Endothelial cell of hepatic sinusoid (primary cell): ENCODE data around the gene NPW.

Experiments
- in situ Hi-C: cut with HindIII; loops from 2 replicates; pipeline ENCODE4 v1.10.0; 2017; ENCODE audit warnings: low sequenced_read_pairs

The NPW gene

GRCh38 chr16:2046893-2047329 is 27.3 kb downstream of the NPW start:
- in situ Hi-C loops = no loop called here

DNA sequence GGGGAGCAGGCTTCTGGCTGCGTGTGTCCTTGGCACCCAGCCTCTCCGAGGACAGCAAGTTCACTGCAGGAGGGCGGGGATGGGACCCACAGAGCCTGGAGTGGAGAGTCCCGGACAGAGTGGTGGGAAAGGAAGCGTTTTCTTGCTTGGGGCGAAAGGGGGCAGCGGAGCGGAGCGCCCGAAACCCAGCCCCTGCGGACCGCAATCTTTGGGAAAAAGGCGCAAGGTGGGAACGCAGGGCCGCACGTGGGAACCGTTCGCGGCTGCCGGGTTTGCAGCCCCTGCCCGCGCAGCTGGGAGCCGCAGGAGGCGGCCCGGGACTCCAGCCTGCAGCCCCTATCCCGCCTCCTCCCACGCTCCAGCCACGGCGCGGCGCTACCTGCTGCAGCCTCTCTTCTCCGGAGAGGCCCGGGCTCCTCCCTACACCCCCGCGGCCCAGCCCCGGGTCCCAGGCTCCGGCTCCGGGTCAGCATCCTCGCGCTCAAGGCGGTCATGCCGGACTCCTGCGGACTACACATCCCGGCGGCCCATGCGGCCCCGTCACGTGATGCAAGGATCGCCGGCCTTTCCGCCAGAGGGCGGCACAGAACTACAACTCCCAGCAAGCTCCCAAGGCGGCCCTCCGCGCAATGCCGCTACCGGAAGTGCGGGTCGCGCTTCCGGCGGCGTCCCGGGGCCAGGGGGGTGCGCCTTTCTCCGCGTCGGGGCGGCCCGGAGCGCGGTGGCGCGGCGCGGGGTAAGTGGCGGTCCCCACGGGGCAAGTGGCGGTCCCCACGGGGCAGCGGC is 27.9 kb downstream of the NPW start, which contains the start of the genes NTHL1 and TSC2:
NTHL1 (minus strand) TSS at position 505 of the 786 bp plus-strand sequence; CDS start at position 494, 11 bp downstream.
TSC2 (plus strand) TSS at position 656 of the 786 bp plus-strand sequence. CDS start 631 bp downstream, outside the sequence.
- in situ Hi-C loops = no loop called here

GRCh38 chr16:2048116-2048543 is 28.5 kb downstream of the NPW start:
- in situ Hi-C loops = no loop called here

DNA sequence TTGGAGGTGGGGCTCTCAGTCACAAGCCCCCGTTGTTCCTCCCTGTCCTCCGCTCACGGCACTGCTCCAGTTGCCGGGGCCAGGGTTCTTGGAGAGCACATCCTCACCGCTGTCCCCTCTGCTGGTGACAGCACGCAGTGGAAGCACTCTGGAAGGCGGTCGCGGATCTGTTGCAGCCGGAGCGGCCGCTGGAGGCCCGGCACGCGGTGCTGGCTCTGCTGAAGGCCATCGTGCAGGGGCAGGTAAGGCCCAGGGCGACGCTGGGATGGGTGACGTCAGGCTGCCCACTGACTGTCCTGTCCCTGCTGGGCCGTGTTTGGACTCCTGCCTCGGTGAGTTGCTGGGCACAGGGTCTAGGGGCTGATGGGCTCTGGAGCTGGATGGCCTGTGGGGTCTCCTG is 33.6 kb downstream of the NPW start:
- in situ Hi-C loops = no loop called here

DNA sequence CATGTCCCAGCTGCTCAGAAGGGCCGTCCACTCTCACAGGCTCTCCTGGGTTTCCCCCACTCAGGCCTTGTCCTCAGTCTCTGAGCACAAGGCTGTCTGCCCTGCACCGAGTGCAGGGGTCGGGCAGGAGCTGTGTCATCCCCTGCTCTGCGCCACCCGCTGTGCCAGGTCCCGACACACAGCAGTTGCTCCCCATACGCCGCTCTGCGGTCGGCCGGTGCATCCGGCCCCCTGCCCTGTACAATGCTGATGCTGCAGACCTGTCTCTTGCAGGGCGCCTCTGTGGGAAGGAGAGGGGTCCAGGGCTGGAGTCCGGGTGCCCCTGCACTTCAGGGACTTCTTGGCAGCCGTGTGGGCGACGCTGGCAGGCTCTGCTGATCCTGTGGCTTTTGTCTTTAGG is 34.3 kb downstream of the NPW start:
- in situ Hi-C loops = no loop called here

GRCh38 chr16:2054543-2055245 is 35.1 kb downstream of the NPW start:
- in situ Hi-C loops = no loop called here

DNA sequence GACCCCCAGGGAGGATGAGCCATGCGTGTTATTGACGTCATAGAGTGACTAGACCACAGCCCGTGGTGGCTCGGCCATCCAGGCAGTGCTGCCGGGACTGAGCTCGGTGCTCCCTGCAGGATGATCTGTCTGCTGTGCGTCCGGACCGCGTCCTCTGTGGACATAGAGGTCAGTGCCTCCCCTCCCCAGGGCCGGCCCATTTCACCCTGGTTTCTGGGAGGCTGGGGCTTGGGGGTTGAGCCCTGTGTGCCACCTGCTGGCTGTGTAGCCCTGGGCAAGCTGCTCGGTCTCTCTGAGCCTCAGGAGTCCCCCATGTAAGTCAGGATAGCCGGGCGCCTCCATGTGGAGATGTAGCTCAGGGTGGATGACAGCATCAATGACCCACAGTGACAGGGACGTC is 36.5 kb downstream of the NPW start:
- in situ Hi-C loops = no loop called here

DNA sequence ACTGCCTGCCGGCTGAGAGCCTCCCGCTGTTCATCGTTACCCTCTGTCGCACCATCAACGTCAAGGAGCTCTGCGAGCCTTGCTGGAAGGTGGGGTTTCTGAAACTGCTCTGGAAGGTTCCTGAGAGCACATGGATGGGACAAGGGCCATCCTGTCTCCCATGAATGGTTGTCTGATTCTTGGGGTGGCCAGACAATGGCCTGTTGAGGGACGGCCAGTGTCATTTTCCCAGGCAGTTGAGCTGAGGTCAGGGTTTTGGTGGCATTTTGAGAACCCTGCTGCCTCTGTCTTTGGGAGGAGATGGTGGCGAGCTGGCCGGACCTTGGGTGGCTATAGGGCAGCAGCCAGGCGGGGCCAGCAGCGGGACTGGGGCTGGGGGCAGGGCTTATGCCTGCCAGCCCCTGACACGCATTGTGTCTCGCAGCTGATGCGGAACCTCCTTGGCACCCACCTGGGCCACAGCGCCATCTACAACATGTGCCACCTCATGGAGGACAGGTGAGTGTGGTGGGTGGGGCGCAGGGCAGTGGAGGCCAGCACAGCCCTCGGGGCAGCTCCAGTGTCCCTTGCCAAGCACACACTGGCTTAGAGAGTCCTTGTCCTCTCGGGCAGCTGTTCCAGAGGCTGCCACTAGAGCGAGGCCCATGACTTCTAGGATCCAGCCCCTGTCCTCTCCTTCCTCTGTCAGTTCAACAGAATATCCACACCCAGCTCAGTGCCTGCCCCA is 37.3 kb downstream of the NPW start:
- in situ Hi-C loops = no loop called here

- in situ Hi-C loops = no loop called here
Observed at GRCh38 chr16:2057438-2057837, 37.9 kb downstream of the NPW start.

DNA sequence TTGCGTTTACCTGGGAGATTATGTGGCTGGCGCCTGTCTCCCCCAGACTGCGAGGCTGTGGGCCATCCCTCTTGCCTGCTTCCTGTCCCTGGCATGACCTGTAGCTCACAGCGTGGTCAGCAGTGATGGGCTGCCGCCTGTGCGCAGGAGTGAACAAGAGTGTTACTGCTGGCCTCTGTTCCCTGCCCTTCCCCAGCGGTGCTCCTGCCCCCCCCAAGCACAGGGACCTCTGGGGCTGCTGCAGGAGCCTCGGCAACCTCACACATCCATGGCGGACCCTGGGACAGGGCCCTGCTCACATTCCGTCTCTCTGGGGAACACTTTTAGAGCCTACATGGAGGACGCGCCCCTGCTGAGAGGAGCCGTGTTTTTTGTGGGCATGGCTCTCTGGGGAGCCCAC is 38.8 kb downstream of the NPW start:
- in situ Hi-C loops = no loop called here

- in situ Hi-C loops = no loop called here
Observed at GRCh38 chr16:2058872-2059271, 39.3 kb downstream of the NPW start.

DNA sequence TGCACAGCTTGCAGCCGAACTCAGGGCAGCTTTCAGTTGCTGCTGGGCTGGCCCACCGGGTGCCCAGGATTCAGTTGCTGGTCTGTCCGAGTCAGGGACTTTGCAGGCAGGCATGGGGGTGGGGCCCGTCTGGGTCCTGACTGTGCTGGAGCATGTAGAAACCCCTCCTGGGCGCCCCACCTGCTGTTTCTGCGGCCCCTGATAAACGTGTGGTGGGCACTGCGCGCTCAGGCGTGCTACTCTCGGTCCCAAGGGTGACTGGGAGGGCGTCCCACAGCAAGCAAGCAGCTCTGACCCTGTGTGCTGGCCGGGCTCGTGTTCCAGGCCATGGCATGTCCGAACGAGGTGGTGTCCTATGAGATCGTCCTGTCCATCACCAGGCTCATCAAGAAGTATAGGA is 40.8 kb downstream of the NPW start:
- in situ Hi-C loops = no loop called here

GRCh38 chr16:2061023-2061422 is 41.4 kb downstream of the NPW start:
- in situ Hi-C loops = no loop called here

DNA sequence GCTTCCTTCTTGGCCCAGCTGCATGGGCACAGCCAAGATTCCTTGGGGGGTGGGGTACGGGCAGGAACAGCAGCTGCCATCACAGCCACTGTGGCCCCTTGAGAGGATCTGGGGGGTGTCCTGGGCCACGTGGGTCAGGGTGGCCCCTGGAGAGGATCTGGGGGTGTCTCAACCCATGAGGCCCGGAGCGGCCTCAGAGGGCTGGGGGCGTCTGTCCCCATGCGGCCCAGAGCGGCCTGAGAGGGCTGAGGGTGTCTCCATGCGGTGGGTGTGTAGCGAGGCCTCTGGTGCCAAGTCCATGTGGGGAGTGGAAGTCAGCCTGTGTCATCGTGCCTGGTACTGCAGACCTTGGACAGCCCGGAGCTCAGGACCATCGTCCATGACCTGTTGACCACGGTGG is 41.9 kb downstream of the NPW start:
- in situ Hi-C loops = no loop called here

DNA sequence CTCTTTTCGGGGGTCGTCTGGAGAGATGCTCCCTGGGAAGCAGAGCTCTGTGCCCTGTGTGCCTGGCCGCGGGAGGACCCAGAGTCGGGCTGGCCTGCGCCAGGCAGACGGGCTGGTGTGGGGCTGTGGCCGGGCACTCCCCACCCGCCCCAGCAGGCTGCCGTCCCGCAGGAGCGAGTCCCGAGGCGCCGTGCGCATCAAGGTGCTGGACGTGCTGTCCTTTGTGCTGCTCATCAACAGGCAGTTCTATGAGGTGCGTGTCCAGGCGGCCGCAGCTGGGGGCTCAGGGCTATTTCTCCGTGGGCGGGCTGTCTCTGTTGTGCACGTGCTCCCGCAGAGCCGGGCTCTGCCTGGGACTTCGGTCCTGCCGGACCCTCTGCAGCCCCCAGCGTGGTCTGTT is 43.2 kb downstream of the NPW start:
- in situ Hi-C loops = no loop called here

DNA sequence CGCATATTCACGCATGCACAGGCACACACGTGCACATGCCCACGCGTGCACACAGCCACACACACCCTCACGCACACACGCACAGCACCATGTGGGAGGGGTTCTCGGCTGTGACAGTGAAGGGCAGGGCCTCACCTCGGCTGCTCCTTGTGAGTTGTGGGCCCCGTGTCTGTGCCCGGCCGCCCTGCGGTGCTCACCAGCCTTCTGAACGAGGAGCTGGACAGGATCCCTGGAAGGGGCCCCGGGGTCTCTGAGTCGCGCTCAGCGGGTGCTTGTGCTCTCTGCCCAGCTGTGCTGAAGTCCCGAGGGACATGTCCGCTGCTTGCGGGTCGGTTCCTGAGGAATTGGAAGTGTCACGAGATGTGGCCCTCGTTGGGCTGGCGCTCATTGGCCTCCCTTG is 44.3 kb downstream of the NPW start:
- in situ Hi-C loops = no loop called here

DNA sequence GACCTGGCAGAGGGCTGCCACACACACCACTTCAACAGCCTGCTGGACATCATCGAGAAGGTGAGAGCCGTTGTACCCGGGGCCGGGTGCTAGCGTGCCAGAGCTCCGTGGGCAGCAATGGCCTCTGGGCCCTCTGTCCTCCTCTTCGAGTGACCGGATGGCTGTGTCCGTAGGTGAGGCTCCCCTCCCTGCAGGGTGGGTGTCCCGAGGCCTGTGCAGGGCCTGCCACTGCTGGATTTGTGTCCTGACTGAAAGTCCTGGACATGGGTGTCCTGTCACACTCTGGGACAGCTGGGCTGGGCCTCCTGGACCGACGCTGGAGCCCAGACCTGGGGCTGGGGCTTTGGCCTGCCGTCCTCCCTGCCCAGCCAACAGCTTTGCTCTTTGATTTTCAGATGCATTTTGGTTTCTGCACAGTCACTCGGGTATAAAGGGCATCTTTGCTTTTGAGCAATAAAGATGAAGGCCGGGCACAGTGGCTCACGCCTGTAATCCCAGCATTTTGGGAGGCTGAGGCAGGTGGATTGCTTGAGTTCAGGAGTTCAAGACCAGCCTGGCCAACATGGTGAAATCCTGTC is 44.9 kb downstream of the NPW start:
- in situ Hi-C loops = no loop called here

DNA sequence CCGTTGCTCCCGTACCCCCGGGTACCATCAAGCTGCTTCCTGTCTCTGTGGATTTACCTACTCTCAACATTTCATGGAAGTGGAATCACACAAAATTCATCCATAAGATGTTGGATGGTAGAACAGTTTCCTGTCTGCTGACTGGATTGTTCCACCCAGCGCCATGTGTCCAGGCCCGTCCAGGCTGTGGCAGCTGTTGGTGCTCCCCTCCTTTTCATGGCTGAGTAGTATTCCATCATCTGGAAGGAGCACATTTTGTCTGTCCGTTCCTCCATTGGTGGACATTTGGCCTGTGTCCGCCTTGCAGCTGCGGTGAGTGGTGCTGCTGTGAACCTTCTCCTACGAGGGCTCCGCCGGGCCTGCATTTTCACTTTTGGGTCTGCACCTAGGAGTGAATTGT is 46.6 kb downstream of the NPW start:
- in situ Hi-C loops = no loop called here
